Mesodermal cell (in vitro differentiated cells): ENCODE measurements around the gene FAM20B.

Experiments
- H3K27ac ChIP-seq: 2 replicates; pipeline ENCODE4 v1.7.0; 2013; ENCODE audit warnings: mild to moderate bottlenecking, low read depth, low read length, moderate library complexity; ENCODE audit not compliant: severe bottlenecking
- H3K36me3 ChIP-seq: 2 replicates; pipeline ENCODE4 v1.7.1; 2013; ENCODE audit warnings: mild to moderate bottlenecking, low read length, moderate library complexity; ENCODE audit not compliant: control insufficient read depth, insufficient read depth
- H3K4me1 ChIP-seq: one replicate; pipeline ENCODE4 v1.7.1; 2013; ENCODE audit warnings: mild to moderate bottlenecking, low read length; ENCODE audit not compliant: insufficient read depth, control insufficient read depth, poor library complexity, severe bottlenecking
- H3K4me3 ChIP-seq: 2 replicates; pipeline ENCODE4 v1.7.0; 2013; ENCODE audit warnings: low read length, control low read depth, mild to moderate bottlenecking; ENCODE audit not compliant: insufficient read depth, poor library complexity, severe bottlenecking; ENCODE audit errors: extremely low read depth
- H3K9me3 ChIP-seq: 2 replicates; pipeline ENCODE4 v1.7.1; 2013; ENCODE audit warnings: mild to moderate bottlenecking, low read length, moderate library complexity; ENCODE audit not compliant: control insufficient read depth
- WGBS, 2 experiments: methylation state at CpG; one replicate each; pipeline ENCODE4 v1.1.5; 2013; ENCODE audit warnings: missing lambda C conversion rate in 2 of 2; ENCODE audit not compliant: insufficient coverage in 2 of 2; 5-methylcytosine and 5-hydroxymethylcytosine counted together

FAM20B gene

DNA sequence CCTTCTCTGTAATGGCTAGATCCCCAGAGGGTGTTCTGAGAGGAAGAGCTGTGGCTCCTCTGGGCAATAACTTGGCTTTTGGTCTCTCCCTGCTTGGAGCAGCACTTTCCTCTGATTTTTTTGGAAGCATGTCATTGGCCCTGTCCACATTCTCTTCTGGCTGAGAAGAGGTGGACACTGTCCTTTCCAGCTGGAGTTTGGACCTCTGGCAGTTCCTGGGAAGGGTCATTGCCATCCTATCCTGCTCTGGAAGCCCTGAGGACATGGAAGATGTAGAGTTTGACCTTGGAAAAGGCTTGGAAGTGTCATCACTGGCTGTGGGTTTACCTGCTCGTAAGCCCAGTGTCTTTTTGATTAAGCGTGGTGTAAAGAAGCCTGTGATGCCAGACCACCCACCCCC, 83.0 kb downstream of the FAM20B start:
- no peak overlapping the region for H3K4me3 ChIP-seq
- no peak overlapping the region for H3K27ac ChIP-seq
- 100% methylated on average over 1 of the region's 2 CpGs; no CpG with 5 or more reads in 1 of the 2 experiments for WGBS, 2 experiments
- no peaks in the 10 kb centered on the region for H3K9me3 ChIP-seq
- H3K36me3 ChIP-seq = peaks cover 89% of the 10 kb centered on the region
- no peaks in the 10 kb centered on the region for H3K4me1 ChIP-seq

- Histone ChIP-seq H3K36me3 (peaks cover 87% of the 10 kb centered on the region), H3K27ac (no peak overlapping the region), H3K4me1 (no peaks in the 10 kb centered on the region), H3K9me3 (no peaks in the 10 kb centered on the region), H3K4me3 (no peak overlapping the region)
- 84 to 94% methylated on average over 2 to 3 of the region's 3 CpGs for WGBS, 2 experiments
Observed at GRCh38 chr1:179115181-179115580, 89.5 kb downstream of the FAM20B start.

GRCh38 chr1:179119513-179119912, 93.8 kb downstream of the FAM20B start:
- Histone ChIP-seq H3K4me3 (no peak overlapping the region), H3K36me3 (peaks cover 85% of the 10 kb centered on the region), H3K9me3 (no peaks in the 10 kb centered on the region), H3K4me1 (no peaks in the 10 kb centered on the region), H3K27ac (no peak overlapping the region)

DNA sequence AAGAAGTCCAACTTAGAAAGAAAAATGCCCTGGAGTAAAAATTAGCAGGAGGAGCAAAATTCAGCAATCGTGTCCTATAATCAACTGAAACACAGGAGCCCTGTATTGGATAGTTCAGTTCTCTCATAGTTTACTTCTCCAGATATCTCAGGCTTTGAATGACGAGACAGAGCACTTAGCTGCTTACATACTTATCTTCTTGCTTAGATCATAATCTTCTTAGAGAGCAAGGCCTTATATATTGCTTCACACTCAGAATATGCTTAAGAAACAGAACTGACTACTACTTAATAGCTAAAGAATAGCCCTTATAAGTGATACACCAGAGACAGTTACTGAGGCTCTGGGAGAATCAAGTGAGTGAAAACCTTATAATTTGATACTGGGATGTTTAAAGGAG, 95.0 kb downstream of the FAM20B start:
- Histone ChIP-seq H3K4me3 (no peak overlapping the region), H3K27ac (no peak overlapping the region), H3K36me3 (peaks cover 86% of the 10 kb centered on the region), H3K4me1 (no peaks in the 10 kb centered on the region), H3K9me3 (no peaks in the 10 kb centered on the region)
- 100% methylated on average over 1 to 2 of the region's 2 CpGs for WGBS, 2 experiments

DNA sequence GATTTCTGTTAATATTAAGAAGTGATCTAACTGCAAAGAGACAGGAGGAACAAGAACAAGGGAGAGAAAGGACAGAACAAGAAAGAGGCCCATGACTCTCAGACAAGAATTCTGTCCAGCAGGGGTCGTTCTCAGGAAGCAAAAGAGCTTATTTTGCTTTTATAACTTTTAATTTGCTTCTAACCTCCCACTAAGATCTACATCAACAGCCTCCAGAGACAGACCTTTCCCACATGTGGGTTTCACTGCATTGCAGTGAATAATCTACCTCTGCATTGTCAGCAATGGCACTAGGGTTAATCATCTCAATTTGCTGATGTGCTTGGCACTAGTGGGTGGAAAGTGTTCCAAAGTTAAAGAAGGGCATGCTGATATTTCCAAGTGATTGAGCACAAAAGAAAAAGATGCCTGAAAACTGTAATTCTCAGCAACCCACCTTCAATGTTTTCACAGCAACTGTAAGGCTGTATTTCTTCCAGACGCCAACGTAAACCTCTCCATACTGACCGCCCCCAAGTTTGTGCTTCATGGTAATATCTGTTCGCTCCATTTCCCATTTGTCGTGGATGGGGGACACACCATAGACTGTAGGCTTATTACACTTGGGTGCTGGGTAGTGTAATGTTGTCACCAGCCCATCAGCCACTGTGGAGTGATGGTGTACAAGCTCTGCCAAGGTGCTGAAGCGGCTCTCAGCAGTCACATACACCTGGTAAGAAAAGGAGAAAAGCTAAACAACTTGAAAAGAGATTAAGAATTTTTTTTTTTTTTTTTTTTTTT, 95.7 kb downstream of the FAM20B start:
- H3K4me3 ChIP-seq = no peak overlapping the region
- 70 to 87% methylated on average over 3 to 5 of the region's 7 CpGs for WGBS, 2 experiments
- no peaks in the 10 kb centered on the region for H3K9me3 ChIP-seq
- H3K27ac ChIP-seq = no peak overlapping the region
- H3K4me1 ChIP-seq = no peaks in the 10 kb centered on the region
- peaks cover 86% of the 10 kb centered on the region for H3K36me3 ChIP-seq

DNA sequence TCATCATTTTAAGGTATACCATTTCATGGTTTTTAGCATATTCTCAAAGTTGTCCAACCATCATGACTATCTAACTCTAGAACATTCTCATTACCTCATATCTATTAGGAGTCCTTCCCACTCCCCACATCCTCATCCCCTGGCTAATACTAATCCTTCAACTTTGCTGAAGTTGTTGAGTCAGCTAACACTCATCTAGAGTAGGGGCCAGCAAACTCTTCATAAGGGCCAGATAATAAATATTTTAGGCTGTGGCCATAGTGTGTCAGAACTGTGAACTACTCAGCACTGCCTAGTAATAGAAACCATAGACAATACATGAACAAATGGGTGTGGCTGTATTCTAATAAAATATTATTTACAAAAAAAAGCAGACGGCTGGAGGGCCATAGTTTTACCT, 99.2 kb downstream of the FAM20B start:
- no CpG with 5 or more reads among the region's 1 CpG for WGBS, 2 experiments
- H3K27ac ChIP-seq = no peak overlapping the region

More for the DNA sequence above, 99.2 kb downstream of the FAM20B start:
- Histone ChIP-seq H3K9me3 (no peaks in the 10 kb centered on the region), H3K36me3 (peaks cover 66% of the 10 kb centered on the region), H3K4me3 (no peak overlapping the region), H3K4me1 (peaks cover 24% of the 10 kb centered on the region)
